NCI-H1436 treated with DMSO at 0.1 percent for 48 hours (cell line): Measurements from ENCODE around the gene CLDN18.

ENCODE experiments used
- DNase-seq: peaks from one replicate; lab custom pipeline; 2025; lab: John Stamatoyannopoulos, UW

CLDN18 gene

DNA sequence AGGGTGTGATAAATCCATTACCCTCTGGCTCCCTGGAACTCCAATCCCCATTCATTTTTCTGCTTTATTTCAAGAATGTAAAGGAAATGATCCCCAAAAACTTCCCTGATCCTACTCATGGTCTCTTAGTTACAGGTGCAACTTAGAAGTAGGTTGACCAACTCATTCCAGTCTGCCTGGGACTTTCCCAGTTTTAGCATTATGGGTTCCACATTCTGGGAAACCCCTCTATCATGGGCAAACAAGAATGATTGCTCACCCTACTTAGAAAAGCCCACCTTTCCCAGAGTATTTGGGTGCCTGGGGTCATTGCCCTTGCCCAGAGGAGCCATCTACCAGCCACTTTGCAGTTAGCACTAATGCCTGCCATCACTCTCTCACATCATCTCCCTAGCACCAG, 15.6 kb downstream of the CLDN18 start:
- no peak for DNase-seq

DNA sequence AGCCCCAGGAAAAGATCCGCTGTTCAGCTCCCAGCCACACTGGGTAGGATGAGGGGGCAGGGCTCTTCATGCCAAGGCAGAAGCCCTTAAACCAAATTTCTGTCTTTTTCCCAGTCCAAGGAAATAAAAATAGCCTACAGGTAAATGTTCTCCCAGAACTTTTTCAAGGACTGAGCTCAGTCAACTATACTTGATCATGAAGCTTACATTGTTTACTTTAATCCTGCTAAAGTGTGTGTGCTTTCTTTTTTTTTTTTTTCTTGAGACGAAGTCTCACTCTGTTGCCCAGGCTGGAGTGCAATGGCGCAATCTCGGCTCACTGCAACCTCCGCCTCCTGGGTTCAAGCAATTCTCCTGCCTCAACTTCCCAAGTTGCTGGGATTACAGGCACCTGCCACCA, 17.9 kb downstream of the CLDN18 start:
- no peak for DNase-seq

DNA sequence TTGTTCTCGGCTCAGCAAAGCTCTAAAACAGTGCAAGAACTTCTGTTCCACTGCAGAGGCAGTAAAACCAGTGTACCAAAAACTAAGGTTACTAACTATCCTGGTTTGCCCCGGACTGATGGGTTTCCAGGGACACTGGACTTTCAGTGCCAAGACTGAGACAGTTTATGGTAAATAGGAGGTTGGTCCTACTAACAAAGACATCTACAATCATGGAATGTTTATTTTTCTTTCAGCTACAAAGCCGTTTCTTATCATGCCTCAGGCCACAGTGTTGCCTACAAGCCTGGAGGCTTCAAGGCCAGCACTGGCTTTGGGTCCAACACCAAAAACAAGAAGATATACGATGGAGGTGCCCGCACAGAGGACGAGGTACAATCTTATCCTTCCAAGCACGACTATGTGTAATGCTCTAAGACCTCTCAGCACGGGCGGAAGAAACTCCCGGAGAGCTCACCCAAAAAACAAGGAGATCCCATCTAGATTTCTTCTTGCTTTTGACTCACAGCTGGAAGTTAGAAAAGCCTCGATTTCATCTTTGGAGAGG, 20.8 kb downstream of the CLDN18 start:
- no peak for DNase-seq

DNA sequence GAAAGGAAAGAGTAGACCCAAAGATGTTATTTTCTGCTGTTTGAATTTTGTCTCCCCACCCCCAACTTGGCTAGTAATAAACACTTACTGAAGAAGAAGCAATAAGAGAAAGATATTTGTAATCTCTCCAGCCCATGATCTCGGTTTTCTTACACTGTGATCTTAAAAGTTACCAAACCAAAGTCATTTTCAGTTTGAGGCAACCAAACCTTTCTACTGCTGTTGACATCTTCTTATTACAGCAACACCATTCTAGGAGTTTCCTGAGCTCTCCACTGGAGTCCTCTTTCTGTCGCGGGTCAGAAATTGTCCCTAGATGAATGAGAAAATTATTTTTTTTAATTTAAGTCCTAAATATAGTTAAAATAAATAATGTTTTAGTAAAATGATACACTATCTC, 21.6 kb downstream of the CLDN18 start:
- no peak for DNase-seq

DNA sequence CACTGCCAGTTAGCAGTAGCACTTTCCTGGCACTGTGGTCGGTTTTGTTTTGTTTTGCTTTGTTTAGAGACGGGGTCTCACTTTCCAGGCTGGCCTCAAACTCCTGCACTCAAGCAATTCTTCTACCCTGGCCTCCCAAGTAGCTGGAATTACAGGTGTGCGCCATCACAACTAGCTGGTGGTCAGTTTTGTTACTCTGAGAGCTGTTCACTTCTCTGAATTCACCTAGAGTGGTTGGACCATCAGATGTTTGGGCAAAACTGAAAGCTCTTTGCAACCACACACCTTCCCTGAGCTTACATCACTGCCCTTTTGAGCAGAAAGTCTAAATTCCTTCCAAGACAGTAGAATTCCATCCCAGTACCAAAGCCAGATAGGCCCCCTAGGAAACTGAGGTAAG, 22.6 kb downstream of the CLDN18 start:
- no peak for DNase-seq

DNA sequence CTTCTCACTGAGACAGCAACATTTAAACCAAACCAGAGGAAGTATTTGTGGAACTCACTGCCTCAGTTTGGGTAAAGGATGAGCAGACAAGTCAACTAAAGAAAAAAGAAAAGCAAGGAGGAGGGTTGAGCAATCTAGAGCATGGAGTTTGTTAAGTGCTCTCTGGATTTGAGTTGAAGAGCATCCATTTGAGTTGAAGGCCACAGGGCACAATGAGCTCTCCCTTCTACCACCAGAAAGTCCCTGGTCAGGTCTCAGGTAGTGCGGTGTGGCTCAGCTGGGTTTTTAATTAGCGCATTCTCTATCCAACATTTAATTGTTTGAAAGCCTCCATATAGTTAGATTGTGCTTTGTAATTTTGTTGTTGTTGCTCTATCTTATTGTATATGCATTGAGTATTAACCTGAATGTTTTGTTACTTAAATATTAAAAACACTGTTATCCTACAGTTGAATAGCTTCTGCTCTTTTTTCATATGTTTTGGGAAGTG, 23.3 kb downstream of the CLDN18 start:
- no peak for DNase-seq

DNA sequence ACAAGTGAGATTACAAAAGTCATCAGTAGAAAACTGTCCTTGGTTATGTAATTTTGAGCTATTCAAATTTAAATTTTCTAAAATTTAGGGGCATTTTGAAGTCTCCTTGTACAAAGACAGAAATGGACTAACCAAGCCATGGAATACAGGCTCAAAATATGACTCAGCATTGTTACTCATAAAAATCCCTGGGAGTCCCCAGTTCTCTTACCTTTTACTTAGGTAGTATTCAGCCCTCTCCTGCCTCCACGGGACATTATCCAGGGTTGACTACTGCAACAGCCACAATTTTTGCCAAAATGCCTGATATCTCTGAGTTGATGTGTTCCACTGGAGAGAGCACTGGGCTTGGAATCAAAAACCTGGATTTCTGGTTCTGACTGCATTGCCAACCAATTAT, 25.0 kb downstream of the CLDN18 start:
- no peak for DNase-seq

DNA sequence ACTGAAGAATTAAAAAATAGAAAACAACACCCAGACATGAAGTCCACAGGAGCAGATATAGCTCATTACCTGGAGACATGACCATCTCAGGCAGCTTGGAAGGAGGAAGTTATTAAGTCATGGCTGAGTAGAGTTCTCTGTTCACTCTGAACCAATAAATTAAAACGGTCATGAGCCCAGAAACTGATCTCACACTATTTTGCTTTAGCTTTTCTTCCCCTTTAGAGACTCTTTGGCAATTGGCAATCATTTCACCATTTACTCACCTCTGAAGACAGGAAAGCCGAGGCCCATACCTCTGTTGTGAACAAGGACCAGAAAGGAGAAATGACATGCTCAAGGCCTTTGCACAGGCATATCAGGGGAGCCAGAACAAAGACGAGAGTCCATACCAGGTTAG, 26.6 kb downstream of the CLDN18 start:
- DNase-seq: no peak

DNA sequence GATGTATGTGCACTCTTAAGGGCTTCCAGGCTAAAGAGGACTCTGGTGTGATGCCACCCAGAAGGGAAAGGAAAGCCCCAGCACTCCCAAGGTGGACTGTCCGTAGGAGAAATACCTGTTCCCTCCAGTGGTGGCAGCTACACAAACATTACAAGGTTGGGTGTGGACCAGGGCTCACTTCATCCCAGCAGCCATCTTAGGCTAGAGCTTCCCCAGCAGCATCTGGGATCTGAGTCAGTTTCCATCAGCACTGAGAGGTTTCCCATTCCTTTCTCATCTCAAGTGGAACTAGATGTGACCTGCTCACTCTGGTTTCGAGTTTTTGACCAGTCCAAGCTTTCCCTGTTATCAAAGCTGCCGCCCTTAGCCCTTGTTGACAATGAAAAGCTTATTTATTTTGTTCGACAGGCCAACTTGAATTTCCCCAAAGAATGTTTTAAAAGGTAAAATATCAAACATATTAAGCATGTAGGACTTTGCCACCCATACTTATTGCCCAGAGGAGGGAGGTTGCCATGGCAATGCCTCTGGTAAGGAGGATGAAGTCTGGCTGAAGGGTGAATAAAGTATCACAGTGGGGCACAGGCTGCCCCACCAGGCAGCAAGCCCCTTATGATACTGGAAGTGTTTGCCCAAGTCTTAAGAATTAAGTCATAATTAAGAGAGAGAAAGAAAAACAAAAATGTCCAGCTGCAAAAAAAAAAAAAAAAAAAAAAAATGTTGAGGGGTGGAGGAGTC, 28.9 kb downstream of the CLDN18 start:
- DNase-seq: no peak

DNA sequence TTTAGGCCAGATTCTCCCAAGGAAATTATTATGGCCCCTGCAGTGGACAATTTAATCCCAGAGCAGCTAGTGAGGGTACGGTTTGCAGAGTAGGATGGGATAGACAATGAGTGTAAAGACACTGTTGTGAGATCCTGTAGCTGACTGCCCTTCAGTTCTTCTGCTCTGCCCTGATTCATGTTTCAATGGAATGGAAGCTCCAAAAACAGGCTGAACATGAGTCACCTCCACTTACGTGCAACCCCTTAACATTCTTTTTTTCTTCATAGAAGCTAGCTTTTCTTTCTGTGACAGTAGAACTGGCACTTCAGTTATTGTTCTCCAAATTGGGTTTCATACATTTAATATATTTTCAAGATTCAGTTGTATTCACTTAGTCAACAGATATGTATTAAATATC, 32.1 kb downstream of the CLDN18 start:
- DNase-seq: no peak

DNA sequence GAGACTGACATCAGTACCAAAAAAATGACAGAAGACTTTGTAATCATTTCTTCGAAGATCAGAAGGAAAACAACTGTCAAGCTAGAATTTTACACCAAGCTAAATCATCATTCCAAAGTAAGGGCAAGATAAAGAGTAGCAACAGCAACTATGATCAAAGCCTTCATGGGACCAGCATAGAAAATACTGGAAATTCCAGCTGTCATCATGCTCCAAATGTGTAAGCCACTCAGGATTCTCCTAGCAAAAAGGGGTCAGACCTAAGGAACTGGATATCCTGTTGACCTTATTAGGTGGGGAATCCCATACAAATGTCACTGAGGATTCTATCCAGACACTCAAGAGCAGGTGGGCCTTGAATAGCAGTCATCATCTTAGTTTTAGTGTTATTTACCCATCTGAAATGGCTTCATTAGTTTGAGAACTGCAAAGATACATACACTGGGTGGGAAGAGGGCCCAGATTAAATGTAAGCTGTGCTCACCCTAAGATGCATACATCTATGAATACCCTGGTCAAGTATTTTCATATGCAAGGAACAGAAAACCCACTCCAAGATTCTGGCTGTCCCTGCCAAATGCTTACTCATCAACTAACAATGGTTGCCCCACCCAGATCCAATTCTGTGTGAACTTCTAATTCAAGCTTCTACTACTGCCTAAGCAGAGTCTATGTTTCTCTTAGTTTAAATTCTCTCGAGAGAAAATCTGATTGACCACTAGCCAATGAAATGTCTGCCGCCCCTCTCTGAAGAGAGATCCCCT, 33.5 kb downstream of the CLDN18 start:
- DNase-seq: no peak

DNA sequence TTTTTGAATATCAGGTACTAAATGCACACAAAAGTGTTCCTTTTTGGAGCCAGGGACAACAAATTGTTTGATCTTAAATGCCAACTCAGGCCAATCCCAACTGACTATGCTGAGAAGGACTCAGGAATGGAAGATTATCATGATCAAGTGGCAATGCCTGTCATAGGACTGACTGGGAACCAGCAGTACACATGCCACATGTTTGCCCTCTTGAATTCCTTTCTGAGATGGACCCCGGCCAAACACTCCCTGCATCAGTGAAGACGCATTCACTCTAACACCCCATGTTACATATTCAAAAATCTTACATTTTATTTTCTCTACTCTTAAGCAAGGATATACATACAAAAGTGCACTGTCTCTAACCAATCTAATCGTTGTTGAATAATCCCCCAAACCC, 36.1 kb downstream of the CLDN18 start:
- no peak for DNase-seq

DNA sequence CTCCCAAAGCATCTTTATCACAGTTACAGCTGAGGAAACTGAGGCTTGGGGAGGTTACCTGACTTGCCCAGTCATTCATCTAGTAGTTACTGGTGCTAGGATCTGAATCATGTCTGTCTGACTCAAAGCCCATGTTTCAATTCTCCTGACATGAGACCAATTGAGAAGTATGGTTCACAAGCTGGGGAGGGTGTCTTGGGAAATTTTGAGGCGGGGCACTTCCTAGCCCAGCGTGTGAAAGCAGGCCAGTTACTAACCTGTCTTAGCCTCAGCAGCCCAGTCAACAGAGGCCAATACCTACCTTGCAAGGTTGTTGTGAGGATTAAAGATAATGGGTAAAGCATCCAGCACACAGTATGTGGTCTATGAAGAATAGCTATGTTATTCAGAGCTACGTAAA, 37.0 kb downstream of the CLDN18 start:
- DNase-seq: no peak

DNA sequence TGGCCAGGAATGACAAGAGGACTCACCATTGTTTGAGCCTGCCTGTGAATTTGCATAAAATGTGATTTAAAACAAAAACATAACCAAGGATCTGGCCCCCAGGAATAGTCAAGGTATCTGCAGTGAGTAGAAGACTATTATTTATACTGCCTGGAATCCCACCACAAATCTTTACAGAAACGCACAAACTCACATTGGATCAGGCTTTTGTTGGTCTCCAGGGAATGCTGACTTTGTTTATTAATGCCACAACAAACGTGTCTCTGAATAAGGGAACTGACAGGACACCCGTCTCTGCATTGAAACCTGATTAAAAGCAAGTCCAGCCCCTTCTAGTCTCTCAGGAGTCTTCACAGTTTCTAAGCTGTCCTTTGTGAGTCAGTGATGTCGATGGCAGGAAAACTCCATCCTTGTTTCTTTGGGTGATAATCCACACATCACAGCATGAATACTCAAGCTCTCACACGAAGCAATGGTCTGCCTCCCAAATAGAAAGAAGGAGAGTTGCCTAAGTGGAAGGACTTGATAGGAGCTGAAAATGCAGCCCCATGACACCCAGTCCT, 37.7 kb downstream of the CLDN18 start:
- DNase-seq: no peak

DNA sequence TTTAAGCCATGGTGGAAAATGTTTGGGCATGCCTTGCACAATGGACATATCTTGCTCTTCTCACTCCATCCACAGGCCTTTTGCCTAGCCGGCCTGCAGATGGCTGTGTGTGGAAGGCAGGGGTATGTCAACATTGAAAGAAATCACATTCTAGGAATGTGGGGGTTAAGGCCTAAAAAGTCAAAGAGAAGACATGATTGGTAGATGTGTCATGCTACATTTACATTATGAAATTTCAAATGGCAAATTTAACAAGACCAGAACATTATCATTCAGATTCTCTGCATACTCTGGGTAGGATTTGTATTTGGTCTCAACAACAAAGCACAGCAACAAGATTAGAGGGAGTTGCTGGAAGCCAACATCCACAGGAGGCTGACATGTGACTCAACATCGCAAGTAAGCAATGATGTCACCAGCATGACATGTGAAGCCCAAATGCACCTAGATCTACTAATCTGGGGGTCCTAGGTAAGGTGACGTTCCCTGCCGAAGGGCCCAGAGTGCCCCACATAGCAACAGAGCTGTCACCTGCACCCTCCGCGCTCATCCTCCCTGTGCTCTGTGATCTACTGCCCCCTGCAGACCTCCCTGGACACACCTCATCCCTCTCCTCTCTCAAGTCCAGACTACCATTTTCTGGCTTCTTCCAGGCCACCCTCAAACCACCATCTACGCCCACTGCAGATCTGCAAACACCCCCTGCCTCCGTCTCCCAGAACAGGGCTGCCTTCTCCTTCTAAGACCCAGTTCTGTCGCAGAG, 39.4 kb downstream of the CLDN18 start:
- no peak for DNase-seq

DNA sequence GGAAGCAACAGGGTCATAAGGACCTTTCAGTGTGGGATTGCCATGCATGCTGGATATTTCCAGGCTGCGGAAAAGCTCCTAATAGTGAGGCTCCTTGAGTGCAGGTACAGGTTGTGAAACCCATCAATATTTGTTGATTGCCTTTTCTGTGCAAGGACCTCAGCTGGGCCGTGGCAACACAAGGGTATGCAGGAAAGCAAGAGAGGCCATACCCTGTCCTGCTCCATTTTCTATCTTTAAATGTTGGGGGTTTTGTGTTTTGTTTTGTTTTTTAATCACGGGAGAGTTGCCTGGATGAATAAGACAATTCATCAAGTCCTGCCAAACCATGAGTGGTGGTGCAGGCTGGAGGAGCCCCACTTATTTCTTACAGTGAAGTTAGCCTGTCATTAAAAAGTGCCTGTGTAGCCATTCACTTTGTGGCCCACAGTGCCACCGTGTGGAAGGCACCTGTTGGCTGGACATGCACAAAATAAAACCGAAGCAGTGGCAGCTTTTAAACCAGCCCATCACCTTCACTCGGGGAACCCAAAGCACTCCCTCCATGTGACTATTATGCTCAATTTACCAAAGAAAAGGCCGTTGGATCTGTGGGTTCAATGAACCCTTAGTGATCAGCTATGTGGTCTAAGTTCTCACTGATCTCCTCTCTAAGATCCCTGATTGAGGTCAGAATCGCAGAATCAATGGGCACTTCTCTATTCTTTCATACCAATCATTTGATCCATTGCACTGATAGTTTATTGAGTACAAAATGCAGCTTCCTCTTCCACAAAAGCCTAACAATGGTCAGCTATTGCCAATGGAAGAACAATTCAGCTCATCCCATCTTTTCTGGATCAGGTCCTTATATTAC, 42.2 kb downstream of the CLDN18 start:
- DNase-seq: no peak

DNA sequence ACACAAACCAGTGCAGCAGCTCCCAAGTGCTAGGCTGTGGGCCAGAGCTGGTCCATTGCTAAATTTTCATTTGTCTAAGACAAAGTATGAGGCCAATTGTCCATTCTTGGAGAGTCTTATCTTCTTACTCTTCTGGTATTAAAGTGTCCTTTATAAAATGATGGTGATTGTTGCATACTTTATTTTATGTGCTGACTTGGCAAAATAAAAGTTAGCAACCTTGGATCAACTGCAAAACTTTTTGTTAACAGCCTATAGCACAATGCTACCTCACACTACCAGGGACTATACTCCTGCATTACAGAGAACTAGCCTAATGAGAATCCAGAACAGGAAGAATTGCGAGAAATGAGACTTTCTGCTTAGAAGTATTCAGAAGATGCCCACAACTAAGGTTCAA, 44.1 kb downstream of the CLDN18 start:
- no peak for DNase-seq

DNA sequence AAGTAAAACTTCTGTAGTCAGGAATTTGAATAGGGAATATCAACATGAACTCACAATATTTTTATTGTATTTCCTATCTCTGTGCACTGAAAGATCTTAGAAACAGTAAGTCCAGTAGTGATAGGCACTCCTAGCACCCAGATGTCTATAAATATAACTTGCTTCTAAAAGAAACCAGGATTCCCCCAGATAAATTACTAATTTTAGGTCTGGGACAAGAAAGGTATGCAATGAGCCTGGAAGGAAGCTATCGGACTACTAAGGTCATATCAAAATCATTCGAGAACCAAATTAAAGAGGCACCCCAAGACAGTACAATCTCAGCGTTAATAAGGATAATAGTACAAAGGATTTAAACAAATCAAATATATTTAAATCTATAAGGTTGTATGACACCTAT, 47.4 kb downstream of the CLDN18 start:
- DNase-seq: no peak

DNA sequence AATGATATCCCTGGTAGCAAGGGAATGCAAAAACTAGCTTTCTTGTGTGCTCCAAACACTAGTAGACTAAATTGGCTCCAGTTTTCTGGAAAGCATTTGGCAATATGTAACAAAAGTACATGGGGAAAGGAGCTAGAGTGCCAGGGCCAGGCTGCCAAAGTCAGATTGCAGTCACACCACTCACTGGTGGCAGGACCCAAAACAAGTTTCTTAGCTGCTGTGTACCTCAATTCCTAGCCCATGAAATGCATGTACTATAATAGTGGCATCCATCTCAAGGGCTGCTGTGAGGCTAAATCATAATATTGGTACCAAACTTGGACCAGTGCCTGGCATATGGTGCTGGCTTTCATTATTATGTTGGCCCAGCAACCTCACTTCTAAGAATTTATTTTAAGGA, 49.3 kb downstream of the CLDN18 start:
- DNase-seq: no peak

DNA sequence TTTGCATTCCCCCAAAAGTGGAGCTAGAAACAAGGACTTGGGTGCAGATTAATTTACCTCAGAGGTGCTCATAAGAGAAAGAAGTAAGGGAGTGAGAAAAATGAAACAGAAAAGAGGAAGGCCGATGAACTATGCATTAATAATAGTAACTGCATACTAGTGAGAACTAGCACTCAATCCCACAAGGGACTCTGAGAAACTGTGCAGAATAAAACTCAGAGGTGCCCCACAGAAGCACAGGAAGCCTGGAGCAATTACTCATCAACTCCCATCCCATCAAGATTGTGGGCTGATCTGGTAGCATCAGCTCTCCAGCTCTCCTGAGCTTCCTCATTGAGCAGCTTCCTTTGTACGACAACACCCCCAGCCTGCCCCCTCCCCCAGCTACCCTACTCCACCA, 50.8 kb downstream of the CLDN18 start:
- DNase-seq: no peak

DNA sequence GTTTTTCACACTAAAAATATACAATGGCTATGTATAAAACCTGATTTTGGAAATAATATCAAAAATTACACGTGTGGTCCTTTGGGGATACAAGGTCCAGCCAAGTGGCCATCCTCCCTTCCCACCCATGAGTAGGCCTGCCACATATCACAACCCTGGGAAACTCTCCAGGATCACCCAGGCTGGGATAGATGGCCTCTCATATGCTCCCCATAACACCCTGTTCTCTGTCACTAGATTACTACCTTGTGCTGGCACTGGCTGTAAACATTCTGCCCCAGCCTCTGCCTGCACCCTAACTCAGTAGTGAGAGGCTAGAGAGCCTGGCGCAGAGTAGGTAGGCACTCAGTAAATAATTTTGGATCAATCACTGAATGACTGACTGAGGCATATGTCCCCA, 52.1 kb downstream of the CLDN18 start:
- no peak for DNase-seq
